ENCODE measurements around the gene KIT. TPM values are rescaled to one million over a fixed set of nuclear protein-coding genes. Genes with fewer than 3 reads are reported as not detected.

The KIT gene
- not detected in 5 replicates for total RNA-seq (2022; extraction: Qiagen RNA extraction)

GRCh38 chr4:54657551-54658251, at the start of gene KIT:
Gene KIT (plus strand): TSS chr4:54657957. CDS start chr4:54658015, 58 bp downstream.

Data from A549 treated with Mapracorat at 1 μM for 4 hours (cell line).